ENCODE data around the gene CFAP100.

GRCh38 chr3:126451511-126451910 lies 56.8 kb downstream of the CFAP100 start:
- no peak for TF ChIP-seq TAF1 (IDR thresholded peaks at IDR 0.05; ENCODE audit: borderline replicate concordance, insufficient read depth, low read length)
- TF ChIP-seq POLR2AphosphoS5 (IDR thresholded peaks at IDR 0.05; ENCODE audit: low read depth, low read length), result no peak
- no peak for TF ChIP-seq REST (IDR thresholded peaks at IDR 0.05; ENCODE audit: insufficient read depth in 1 of 2, low read depth in 2 of 2, low read length in 2 of 2)
- no peak for TF ChIP-seq SIN3A (IDR thresholded peaks at IDR 0.05; ENCODE audit: borderline replicate concordance, insufficient read depth, low read length)
- TF ChIP-seq FOXP2 (optimal IDR thresholded peaks at IDR 0.05; ENCODE audit: borderline replicate concordance, extremely low read depth, extremely low read length, insufficient read depth), result no peak
